Fibroblast of lung (primary cell): ENCODE data around the gene AREL1.

Experiments used
- EZH2 ChIP-seq: IDR thresholded peaks from 2 replicates; pipeline ENCODE4 v1.5.1; 2012; ENCODE audit warnings: low read length, control low read depth, mild to moderate bottlenecking; ENCODE audit errors: missing control alignments
- TF ChIP-seq, protein P1 (sequence below), 2 donors: IDR thresholded peaks in 1 of 2; conservative IDR thresholded peaks in 1 of 2; 1 replicate in 1 of 2; 2 replicates in 1 of 2; pipeline ENCODE4 v1.5.1; 2011 to 2012; ENCODE audit warnings: low read length in 2 of 2, control low read depth in 1 of 2, inconsistent platforms in 1 of 2, low read depth in 1 of 2, mild to moderate bottlenecking in 1 of 2

- TF ChIP-seq EZH2 = no peak
- TF ChIP-seq, protein P1, sequence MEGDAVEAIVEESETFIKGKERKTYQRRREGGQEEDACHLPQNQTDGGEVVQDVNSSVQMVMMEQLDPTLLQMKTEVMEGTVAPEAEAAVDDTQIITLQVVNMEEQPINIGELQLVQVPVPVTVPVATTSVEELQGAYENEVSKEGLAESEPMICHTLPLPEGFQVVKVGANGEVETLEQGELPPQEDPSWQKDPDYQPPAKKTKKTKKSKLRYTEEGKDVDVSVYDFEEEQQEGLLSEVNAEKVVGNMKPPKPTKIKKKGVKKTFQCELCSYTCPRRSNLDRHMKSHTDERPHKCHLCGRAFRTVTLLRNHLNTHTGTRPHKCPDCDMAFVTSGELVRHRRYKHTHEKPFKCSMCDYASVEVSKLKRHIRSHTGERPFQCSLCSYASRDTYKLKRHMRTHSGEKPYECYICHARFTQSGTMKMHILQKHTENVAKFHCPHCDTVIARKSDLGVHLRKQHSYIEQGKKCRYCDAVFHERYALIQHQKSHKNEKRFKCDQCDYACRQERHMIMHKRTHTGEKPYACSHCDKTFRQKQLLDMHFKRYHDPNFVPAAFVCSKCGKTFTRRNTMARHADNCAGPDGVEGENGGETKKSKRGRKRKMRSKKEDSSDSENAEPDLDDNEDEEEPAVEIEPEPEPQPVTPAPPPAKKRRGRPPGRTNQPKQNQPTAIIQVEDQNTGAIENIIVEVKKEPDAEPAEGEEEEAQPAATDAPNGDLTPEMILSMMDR (conservative IDR thresholded peaks at IDR 0.05 in 1 of 2, IDR thresholded peaks at IDR 0.05 in 1 of 2; ENCODE audit: low read depth in 1 of 2, low read length in 2 of 2) = no peak
Measured at GRCh38 chr14:74630881-74631690, 81.8 kb downstream of the AREL1 start.
